GM19239 (cell line): ENCODE measurements around the gene DEFB129.
"Not testable (repeated sequence)": the region's sequence is repeated elsewhere in the genome, so short reads cannot be mapped to it uniquely, and the experiment has no call there.

ENCODE experiments used
- DNase-seq: peaks from one replicate; pipeline ENCODE4 v3.0.0; 2011; ENCODE audit warnings: low spot score; ENCODE audit not compliant: insufficient read length
- FAIRE-seq: peaks from 2 replicates; lab custom pipeline; 2011; peaks lifted over from hg19 to GRCh38; lab: Jason Lieb, UNC

DEFB129 gene, protein sequence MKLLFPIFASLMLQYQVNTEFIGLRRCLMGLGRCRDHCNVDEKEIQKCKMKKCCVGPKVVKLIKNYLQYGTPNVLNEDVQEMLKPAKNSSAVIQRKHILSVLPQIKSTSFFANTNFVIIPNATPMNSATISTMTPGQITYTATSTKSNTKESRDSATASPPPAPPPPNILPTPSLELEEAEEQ

DNA sequence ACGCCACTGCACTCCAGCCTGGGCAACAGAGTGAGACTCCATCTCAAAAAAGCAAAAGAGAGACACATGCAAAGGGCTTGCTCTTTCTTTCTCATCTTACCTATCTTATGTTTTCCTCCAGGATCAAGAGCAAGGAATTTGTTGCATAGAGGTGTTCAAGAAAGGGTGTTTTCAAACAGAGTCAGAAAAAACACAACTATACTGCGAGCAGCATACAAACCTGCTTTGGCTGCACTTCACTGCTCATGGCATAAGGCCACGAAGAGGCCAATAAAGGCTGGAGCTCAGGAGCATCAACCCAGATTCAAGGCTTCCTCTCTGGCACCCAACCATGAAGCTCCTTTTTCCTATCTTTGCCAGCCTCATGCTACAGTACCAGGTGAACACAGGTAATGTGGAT is at the start of gene DEFB129:
TSS of gene DEFB129 (plus strand) at position 301 of the 400 bp plus-strand sequence. CDS start at position 332, 31 bp downstream.
- FAIRE-seq = no peak
- DNase-seq = no peak

- FAIRE-seq (no peak), DNase-seq (no peak)
Observed at GRCh38 chr20:184288-184687, 42.8 kb upstream of the DEFB129 start.

DNA sequence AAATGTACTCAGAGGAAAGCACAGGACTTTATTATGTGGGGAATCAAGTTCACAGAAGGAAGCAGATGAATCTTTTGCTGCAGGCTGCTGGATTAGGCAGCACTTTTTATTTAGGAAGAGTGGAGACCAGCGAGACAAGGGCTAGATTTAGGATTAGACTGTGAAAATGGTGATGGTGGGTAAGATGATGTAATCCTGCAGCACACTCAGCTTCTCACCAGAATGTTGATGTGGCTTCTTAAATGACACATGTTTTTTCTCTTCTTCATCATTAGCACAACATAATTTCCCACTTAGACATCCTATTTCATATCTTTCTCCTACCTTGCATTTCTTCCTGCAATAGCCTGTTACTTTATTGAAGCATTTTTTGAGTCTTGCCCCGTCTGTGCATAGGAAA is 39.3 kb upstream of the DEFB129 start:
- FAIRE-seq (no peak), DNase-seq (no peak)

DNA sequence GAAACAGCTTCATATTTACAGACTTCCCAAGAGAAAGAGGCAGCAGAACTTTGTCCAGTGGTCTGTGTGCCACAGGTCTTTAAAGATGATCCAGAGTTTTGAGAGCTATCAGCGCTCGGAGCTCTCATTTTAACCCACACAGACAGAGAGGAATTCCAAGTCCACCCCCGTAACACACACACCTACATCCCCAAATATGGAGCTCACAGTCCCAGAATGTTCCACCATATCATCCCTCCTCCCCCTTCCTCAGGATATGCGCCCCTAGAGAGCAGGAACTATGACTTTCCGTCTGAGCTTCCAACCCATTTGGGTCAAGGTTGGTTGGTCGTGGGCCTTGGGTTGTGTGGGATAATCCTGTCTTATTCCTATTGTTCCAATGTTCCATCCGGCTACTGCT is 37.4 kb upstream of the DEFB129 start, which contains the start of gene DEFB128:
TSS of gene DEFB128 (minus strand) at position 101 of the 400 bp plus-strand sequence. CDS start at position 13, 88 bp downstream.
- DNase-seq (no peak), FAIRE-seq (no peak)

DNA sequence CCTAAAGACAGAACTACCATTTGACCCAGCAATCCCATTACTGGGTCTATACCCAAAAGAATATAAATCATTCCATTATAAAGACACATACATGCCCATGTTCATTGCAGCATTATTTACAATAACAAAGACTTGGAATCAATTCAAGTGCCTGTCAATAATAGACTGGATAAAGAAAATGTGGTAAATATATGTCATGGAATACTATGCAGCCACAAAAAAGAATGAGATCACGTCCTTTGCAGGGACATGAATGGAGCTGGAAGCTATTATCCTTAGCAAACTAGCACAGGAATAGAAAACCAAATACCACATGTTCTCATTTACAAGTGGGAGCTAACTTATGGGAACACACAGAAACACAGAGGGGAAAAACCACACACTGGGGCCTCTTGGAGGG is 28.8 kb upstream of the DEFB129 start:
- FAIRE-seq (no peak), DNase-seq (no peak)

- FAIRE-seq = no peak
Observed at GRCh38 chr20:199996-200395, 27.1 kb upstream of the DEFB129 start.

GRCh38 chr20:203630-204029 is 23.4 kb upstream of the DEFB129 start:
- not testable (repeated sequence) for FAIRE-seq, DNase-seq

More at GRCh38 chr20:199996-200395, 27.1 kb upstream of the DEFB129 start:
- no peak for DNase-seq

GRCh38 chr20:208942-209566 is 18.0 kb upstream of the DEFB129 start:
- no peak for FAIRE-seq
- no peak for DNase-seq

GRCh38 chr20:210809-211502 is 16.1 kb upstream of the DEFB129 start:
- FAIRE-seq (no peak), DNase-seq (no peak)

- no peak for FAIRE-seq
Observed at GRCh38 chr20:214383-214782, 12.7 kb upstream of the DEFB129 start.

GRCh38 chr20:215796-216195 is 11.3 kb upstream of the DEFB129 start:
- DNase-seq (no peak), FAIRE-seq (no peak)

More at GRCh38 chr20:214383-214782, 12.7 kb upstream of the DEFB129 start:
- no peak for DNase-seq

DNA sequence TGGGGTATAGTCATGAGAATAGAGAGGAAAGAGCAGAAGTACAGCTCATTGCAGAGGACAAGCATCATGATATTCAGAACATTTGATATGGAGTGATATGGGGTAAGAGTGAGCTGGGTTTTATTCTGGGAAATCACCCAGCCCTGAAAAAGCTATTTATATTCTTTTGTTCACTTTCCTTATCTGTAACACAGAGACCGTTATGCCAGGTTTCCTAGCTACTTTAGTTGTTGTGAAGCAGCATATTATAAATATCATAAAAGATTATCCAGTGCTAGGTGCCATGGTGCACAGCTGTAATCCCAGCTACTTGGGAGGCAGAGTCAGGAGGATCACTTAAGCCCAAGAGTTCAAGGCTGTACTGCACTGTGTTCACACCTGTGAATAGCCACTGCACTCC is 9.8 kb upstream of the DEFB129 start:
- no peak for FAIRE-seq
- no peak for DNase-seq

DNA sequence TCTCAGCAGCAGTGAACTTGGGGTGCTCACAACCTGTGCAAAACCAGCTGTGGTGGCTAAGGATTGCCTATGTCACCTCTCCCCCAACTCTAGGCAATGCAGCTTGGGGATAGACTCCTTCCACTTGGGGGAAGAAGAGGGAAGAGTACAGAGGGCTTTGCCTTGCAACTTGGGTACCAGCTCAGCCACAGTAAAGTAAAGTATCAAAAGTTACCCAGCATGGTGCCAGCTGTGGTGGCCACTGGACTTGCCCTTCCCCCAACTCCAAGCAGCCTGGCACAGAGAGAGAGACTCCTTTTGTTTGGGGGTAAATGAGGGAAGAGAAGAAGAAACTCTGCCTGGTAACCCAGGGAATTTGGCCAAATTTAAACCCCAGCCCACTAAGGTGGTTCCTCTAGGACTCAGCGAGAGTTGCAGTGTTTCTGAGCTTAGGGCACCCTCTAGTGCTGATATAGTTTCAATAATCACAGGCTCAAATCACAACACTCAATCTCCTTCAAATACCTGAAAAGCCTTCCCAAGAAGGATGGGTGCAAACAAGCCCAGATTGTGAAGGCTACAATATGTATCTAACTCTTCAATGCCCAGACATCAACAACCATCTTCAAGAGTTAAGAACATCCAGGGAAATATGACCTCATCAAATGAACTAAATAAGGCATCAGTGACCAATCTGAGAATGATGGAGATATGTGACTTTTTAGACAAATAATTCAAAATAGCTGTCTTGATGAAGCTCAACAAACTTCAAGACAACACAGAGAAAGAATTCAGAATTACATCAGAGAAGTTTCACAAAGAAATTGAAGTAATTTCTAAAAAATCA is 7.6 kb upstream of the DEFB129 start:
- no peak for FAIRE-seq
- DNase-seq = no peak

DNA sequence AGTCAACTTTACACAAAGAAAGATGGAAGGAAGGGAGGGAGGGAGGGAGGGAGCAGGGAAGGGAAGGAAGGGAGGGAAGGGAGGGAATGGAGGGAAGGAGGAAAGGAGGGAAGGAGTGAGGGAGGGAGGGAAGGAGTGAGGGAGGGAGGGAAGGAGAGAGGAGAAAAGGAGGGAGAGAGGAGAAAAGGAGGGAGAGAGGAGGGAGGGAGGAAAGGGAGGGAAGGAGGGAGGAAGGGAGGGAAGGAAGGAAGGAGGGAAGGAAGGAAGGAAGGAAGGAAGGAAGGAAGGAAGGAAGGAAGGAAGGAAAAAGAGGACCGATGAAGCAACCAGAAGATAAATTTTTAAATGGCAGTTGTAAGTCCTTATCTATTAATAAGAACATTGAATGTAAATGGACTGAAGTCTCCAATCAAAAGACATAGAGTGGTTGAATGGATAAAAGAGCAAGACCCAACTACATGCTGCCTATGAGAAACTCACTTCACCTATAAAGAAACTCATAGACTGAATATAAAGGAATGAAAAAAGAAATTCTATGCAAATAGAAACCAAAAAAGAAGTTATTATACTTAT is 5.7 kb upstream of the DEFB129 start:
- FAIRE-seq = no peak
- no peak for DNase-seq

- DNase-seq, FAIRE-seq: not testable (repeated sequence)
Observed at GRCh38 chr20:225879-226278, 1.2 kb upstream of the DEFB129 start.

GRCh38 chr20:227439-228105 is 514 bp downstream of the DEFB129 start:
- FAIRE-seq = peak; percentile 18
- no peak for DNase-seq

- FAIRE-seq = no peak
- no peak for DNase-seq
Observed at GRCh38 chr20:235891-236290, 8.8 kb downstream of the DEFB129 start.

- FAIRE-seq (peak; percentile 49), DNase-seq (no peak)
Observed at GRCh38 chr20:237489-237888, 10.4 kb downstream of the DEFB129 start.

DNA sequence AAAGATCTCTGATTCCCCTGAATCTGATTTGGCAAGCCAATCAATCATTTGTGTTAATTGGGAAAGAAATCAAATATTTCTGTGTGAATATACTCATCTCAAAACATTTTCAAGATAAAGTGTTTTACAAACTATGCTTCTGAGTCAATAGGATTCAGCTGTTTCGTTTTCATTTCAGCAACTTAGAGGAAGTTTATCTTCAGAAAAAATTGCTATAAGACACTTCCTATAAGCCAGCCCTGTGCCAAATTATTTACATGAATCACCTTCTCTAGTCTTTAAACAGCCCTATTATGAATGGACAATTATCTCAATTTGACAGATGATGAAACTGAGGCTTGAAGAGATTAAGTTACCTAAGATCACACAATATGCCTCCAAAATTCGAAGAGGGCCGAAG is 10.9 kb downstream of the DEFB129 start:
- DNase-seq (no peak), FAIRE-seq (no peak)

DNA sequence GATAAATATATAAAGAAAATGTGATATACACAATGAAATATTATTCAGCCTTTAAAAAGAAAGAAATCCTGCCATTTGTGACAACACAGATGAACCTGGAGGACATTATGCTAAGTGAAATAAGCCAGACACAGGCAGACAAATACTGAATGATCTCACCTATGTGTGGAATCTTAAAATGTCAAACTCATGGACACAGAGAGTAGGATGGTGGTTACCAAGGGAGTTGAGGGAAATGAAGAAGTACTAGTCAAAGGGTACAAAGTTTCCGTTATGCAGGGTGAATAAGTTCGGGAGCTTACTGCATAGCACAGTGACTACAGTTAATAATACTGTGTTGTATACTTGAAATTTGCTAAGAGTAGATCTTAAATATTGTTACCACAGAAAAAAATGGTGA is 15.8 kb downstream of the DEFB129 start:
- DNase-seq (no peak), FAIRE-seq (no peak)
